GM19372 (cell line): ENCODE data around the gene STMN3.
"Not testable (repeated sequence)": the region's sequence is repeated elsewhere in the genome, so short reads cannot be mapped to it uniquely, and the experiment has no call there.

Experiments used
- ATAC-seq: cut with Tn5 transposase; IDR thresholded peaks from one replicate; pipeline ENCODE4 v1.9.1; 2021; ENCODE audit warnings: mild to moderate bottlenecking, low read depth, moderate library complexity; ENCODE audit not compliant: unreplicated experiment

The STMN3 gene

GRCh38 chr20:63680427-63680826, 27.2 kb upstream of the STMN3 start:
- no peak for ATAC-seq

- ATAC-seq = no peak
Observed at GRCh38 chr20:63679799-63680305, 26.6 kb upstream of the STMN3 start.

GRCh38 chr20:63678667-63679465, 25.6 kb upstream of the STMN3 start:
- ATAC-seq = no peak

- no peak for ATAC-seq
Observed at GRCh38 chr20:63678071-63678470, 24.8 kb upstream of the STMN3 start.

- ATAC-seq = no peak
Observed at GRCh38 chr20:63675681-63676368, 22.6 kb upstream of the STMN3 start.

GRCh38 chr20:63673951-63674350, 20.7 kb upstream of the STMN3 start:
- ATAC-seq = no peak

GRCh38 chr20:63672666-63673065, 19.4 kb upstream of the STMN3 start:
- ATAC-seq = no peak

GRCh38 chr20:63671695-63672094, 18.5 kb upstream of the STMN3 start:
- not testable (repeated sequence) for ATAC-seq

- ATAC-seq = no peak
Observed at GRCh38 chr20:63668351-63668750, 15.1 kb upstream of the STMN3 start.

- ATAC-seq = no peak
Observed at GRCh38 chr20:63667858-63668257, 14.6 kb upstream of the STMN3 start.

GRCh38 chr20:63665708-63666107, 12.5 kb upstream of the STMN3 start:
- ATAC-seq = no peak

GRCh38 chr20:63664861-63665594, 11.8 kb upstream of the STMN3 start:
- ATAC-seq = no peak

- ATAC-seq = no peak
Observed at GRCh38 chr20:63664143-63664851, 11.1 kb upstream of the STMN3 start.

- no peak for ATAC-seq
Observed at GRCh38 chr20:63663332-63664066, 10.3 kb upstream of the STMN3 start.

GRCh38 chr20:63662813-63663189, 9.6 kb upstream of the STMN3 start:
- no peak for ATAC-seq

- ATAC-seq = no peak
Observed at GRCh38 chr20:63661959-63662812, 9.0 kb upstream of the STMN3 start.

GRCh38 chr20:63661108-63661507, 7.9 kb upstream of the STMN3 start:
- ATAC-seq = no peak

- no peak for ATAC-seq
Observed at GRCh38 chr20:63660622-63661021, 7.4 kb upstream of the STMN3 start.

GRCh38 chr20:63660174-63660573, 7.0 kb upstream of the STMN3 start:
- not testable (repeated sequence) for ATAC-seq
